Glutamatergic neuron (in vitro differentiated cells): ENCODE data around the gene ICA1. TPM values are rescaled to one million over a fixed set of nuclear protein-coding genes. Genes with fewer than 3 reads are reported as not detected.

Experiments used
- DNase-seq: peaks from one replicate; pipeline ENCODE4 v3.0.0; 2022
- H3K27ac Mint-ChIP-seq: one replicate; pipeline ENCODE4 v1.8.0; 2020; ENCODE audit warnings: mild to moderate bottlenecking, mixed read lengths, inconsistent platforms; ENCODE audit not compliant: unreplicated experiment
- H3K27me3 Mint-ChIP-seq: one replicate; pipeline ENCODE4 v1.8.0; 2020; ENCODE audit warnings: mild to moderate bottlenecking, moderate library complexity, mixed read lengths, inconsistent platforms; ENCODE audit not compliant: unreplicated experiment
- H3K36me3 Mint-ChIP-seq: one replicate; pipeline ENCODE4 v1.8.0; 2020; ENCODE audit warnings: mild to moderate bottlenecking, mixed read lengths, inconsistent platforms; ENCODE audit not compliant: unreplicated experiment
- H3K4me1 Mint-ChIP-seq: one replicate; pipeline ENCODE4 v1.8.0; 2020; ENCODE audit warnings: mild to moderate bottlenecking, low read depth, mixed read lengths, inconsistent platforms; ENCODE audit not compliant: unreplicated experiment
- H3K4me3 Mint-ChIP-seq: one replicate; pipeline ENCODE4 v1.8.0; 2020; ENCODE audit warnings: mild to moderate bottlenecking, mixed read lengths, inconsistent platforms; ENCODE audit not compliant: unreplicated experiment
- H3K9me3 Mint-ChIP-seq: one replicate; pipeline ENCODE4 v1.8.0; 2020; ENCODE audit warnings: mild to moderate bottlenecking, moderate library complexity, mixed read lengths, inconsistent platforms; ENCODE audit not compliant: unreplicated experiment
- total RNA-seq: library from RNA; stranded (reverse); fragmentation: NEBNext Ultra II Directional; extraction: Animal tissue kit (Norgen Biotek cat#: 25700); gene quantifications from one replicate; pipeline ENCODE4 v1.2.1, GENCODE V29; 2021; ENCODE audit not compliant: unreplicated experiment
- TF ChIP-seq, protein P1 (sequence below): fragments of 200-600 bp; sonication (generic); IDR thresholded peaks from one replicate; pipeline ENCODE4 v1.5.0; 2021; ENCODE audit not compliant: partially characterized antibody, unreplicated experiment

The ICA1 gene
- total RNA-seq, 1 donor from 2014 or later, result 9.8 TPM

DNA sequence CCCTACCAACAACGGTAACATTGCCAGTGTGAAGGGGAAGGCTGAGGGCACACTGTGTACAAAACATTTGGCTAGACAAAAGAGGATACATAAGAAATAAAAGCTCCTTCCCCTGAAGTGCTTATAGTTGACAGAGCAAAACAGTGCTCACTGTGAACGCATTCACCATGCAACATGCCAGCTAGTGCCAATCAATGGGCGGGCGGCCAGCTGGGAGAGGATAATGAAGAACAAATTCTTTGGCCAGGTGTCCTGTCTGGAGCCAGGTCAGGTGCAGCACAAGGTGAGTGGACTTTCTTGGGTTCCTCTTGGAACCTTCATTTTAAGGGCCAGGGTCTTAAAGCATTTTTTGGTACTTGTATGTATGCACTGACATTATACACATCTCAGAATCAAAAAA, 106.1 kb downstream of the ICA1 start:
- TF ChIP-seq, protein P1, sequence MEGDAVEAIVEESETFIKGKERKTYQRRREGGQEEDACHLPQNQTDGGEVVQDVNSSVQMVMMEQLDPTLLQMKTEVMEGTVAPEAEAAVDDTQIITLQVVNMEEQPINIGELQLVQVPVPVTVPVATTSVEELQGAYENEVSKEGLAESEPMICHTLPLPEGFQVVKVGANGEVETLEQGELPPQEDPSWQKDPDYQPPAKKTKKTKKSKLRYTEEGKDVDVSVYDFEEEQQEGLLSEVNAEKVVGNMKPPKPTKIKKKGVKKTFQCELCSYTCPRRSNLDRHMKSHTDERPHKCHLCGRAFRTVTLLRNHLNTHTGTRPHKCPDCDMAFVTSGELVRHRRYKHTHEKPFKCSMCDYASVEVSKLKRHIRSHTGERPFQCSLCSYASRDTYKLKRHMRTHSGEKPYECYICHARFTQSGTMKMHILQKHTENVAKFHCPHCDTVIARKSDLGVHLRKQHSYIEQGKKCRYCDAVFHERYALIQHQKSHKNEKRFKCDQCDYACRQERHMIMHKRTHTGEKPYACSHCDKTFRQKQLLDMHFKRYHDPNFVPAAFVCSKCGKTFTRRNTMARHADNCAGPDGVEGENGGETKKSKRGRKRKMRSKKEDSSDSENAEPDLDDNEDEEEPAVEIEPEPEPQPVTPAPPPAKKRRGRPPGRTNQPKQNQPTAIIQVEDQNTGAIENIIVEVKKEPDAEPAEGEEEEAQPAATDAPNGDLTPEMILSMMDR, result no peak
- H3K4me1 Mint-ChIP-seq, result no peaks in the 10 kb centered on the region

DNA sequence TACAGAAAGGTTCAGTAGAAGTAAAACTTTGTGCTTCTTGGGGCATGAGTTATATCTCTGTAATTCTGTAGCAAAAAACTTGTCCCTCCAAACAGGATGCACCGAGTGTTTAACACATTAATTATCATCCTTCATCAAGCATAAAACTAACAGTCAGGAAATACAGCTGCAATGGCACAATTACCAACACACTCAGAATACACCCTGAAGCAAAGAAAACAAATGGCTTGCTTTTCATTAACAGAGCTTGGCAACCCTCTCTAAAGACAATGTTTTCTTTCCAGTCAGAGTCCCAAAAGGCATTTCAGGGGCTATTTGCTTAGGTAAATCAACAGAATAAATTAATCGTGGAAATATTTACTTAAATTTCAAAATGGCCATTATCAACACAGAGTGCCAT, 107.7 kb downstream of the ICA1 start:
- H3K27ac Mint-ChIP-seq, result no peak overlapping the region
- H3K4me1 Mint-ChIP-seq, result no peaks in the 10 kb centered on the region
- H3K9me3 Mint-ChIP-seq, result peaks cover 3% of the 10 kb centered on the region
- TF ChIP-seq, protein P1, result no peak
- H3K36me3 Mint-ChIP-seq, result peaks cover 4% of the 10 kb centered on the region
- H3K4me3 Mint-ChIP-seq, result no peak overlapping the region
- no peak for DNase-seq
- H3K27me3 Mint-ChIP-seq, result peaks cover 6% of the 10 kb centered on the region

More for the DNA sequence above, 106.1 kb downstream of the ICA1 start:
- Mint-ChIP-seq H3K4me3 (no peak overlapping the region), H3K27me3 (peaks cover 6% of the 10 kb centered on the region), H3K9me3 (peaks cover 3% of the 10 kb centered on the region), H3K27ac (no peak overlapping the region), H3K36me3 (peaks cover 4% of the 10 kb centered on the region)
- no peak for DNase-seq

DNA sequence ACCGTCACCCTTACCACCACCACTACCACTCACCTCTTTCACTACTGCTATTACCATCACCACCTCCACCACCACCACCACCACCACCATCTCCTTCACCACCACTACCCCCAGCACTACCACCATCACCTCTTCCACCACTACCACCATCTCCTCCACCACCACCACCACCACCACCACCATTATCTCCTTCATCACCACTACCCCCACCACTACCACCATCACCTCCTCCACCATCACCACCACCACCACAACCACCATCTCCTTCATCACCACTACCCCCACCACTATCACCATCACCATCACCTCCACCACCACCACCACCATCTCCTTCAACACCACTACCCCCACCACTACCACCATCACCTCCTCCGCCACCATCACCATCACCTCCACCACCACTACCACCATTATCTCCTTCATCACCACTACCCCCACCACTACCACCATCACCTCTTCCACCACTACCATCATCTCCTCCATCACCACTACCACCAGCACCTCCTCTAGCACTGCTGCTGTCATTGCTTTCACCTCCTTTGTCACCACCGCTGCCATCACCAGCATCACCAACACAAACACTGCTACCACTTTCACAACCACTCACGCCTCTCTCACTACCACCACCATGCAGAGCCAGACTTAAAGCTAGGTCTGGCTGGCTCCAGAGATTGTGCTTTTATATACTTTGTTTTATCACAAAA, 109.3 kb downstream of the ICA1 start:
- TF ChIP-seq, protein P1, result no peak
- Mint-ChIP-seq H3K27me3 (peaks cover 6% of the 10 kb centered on the region), H3K4me1 (no peaks in the 10 kb centered on the region), H3K27ac (no peak overlapping the region), H3K36me3 (peaks cover 4% of the 10 kb centered on the region), H3K4me3 (no peak overlapping the region), H3K9me3 (peaks cover 3% of the 10 kb centered on the region)
- no peak for DNase-seq

DNA sequence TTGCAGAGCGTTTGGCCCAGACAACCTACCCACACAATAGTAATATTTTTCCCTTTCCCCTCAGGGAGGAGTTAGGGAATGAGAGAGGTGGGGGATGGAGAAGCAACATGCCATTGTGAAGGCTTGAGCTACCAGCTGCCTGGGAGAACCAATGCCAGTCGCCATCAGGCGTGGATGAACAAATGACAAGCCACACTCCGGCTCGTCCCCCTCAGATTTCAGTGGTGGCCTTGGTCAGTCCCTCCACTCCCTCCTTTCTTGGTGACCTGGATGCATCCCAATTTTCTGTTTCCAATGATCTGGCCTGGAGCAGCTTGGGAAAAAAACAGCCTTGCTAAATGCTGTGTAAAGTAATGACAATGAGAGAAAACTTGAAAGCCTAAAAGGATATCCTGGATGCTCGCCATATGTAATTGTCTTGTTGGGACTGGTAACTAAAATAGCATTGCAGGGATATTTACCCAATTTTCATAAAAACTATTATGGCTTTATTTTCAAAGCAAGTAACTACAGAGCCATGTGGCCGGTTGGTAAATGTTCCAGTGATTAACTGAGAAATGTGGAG, 110.7 kb downstream of the ICA1 start:
- H3K27me3 Mint-ChIP-seq, result peaks cover 5% of the 10 kb centered on the region
- peaks cover 4% of the 10 kb centered on the region for H3K36me3 Mint-ChIP-seq
- no peak for DNase-seq
- TF ChIP-seq, protein P1, result no peak
- H3K9me3 Mint-ChIP-seq, result peaks cover 3% of the 10 kb centered on the region
- H3K27ac Mint-ChIP-seq, result no peak overlapping the region
- H3K4me3 Mint-ChIP-seq, result no peak overlapping the region
- peaks cover 7% of the 10 kb centered on the region for H3K4me1 Mint-ChIP-seq

DNA sequence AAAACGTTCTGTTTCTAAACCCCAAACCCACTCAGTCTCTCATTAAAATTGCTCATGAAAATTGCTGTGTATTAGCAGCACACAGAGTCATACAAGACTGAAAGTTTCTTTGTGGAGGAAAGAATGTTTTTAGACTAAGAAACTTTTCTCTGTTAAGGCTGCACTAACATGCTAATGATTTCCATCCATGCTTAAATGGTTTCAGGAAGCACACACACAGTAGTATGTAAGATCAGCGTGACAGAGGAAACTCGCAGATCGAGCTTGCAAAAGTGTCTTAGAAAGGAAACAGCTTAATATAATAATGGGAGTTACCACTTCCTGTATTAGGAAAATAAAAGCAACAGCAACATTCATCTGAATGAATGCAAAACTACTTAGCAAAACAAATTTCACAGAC, 112.7 kb downstream of the ICA1 start:
- no peak overlapping the region for H3K27ac Mint-ChIP-seq
- peaks cover 5% of the 10 kb centered on the region for H3K27me3 Mint-ChIP-seq
- no peak overlapping the region for H3K4me3 Mint-ChIP-seq
- peaks cover 4% of the 10 kb centered on the region for H3K9me3 Mint-ChIP-seq
- TF ChIP-seq, protein P1, result no peak
- peaks cover 4% of the 10 kb centered on the region for H3K36me3 Mint-ChIP-seq
- H3K4me1 Mint-ChIP-seq, result peaks cover 18% of the 10 kb centered on the region
- no peak for DNase-seq
